HFFc6 (cell line): Measurements from ENCODE around the gene TBX15. TPM values are rescaled to one million over a fixed set of nuclear protein-coding genes. Genes with fewer than 3 reads are reported as not detected.

Source experiments
- DNase-seq: peaks from one replicate; pipeline ENCODE4 v3.0.0-alpha.2; 2018
- H3K27ac Mint-ChIP-seq: 2 replicates; pipeline ENCODE4 v1.8.0; 2020; ENCODE audit warnings: mild to moderate bottlenecking, mixed read lengths
- H3K27me3 Mint-ChIP-seq: 2 replicates; pipeline ENCODE4 v1.8.0; 2021; ENCODE audit warnings: mild to moderate bottlenecking, moderate library complexity, mixed read lengths; ENCODE audit not compliant: insufficient read depth
- H3K36me3 Mint-ChIP-seq: 2 replicates; pipeline ENCODE4 v1.8.0; 2021; ENCODE audit warnings: low read depth, mixed read lengths
- H3K4me1 Mint-ChIP-seq: 2 replicates; pipeline ENCODE4 v1.8.0; 2020; ENCODE audit warnings: low read depth, mixed read lengths
- H3K4me3 Mint-ChIP-seq: 2 replicates; pipeline ENCODE4 v1.8.0; 2020; ENCODE audit warnings: mild to moderate bottlenecking, moderate library complexity, mixed read lengths
- H3K9me3 Mint-ChIP-seq: 2 replicates; pipeline ENCODE4 v1.8.0; 2020; ENCODE audit warnings: mild to moderate bottlenecking, mixed read lengths
- total RNA-seq, 6 experiments: library from RNA; stranded (reverse); fragmentation: NEBNext Ultra II Directional; extraction: Animal tissue kit (Norgen Biotek cat#: 25700); gene quantifications; 2 replicates in 1 of 6; 3 replicates in 5 of 6; pipeline ENCODE4 v1.2.3, GENCODE V29; 2021
- TF ChIP-seq, protein P1 (sequence below): fragments of 200-600 bp; sonication (generic); IDR thresholded peaks from 2 replicates; pipeline ENCODE4 v1.5.0; 2021; ENCODE audit warnings: antibody characterized with exemption, mild to moderate bottlenecking

Gene TBX15
- total RNA-seq, 6 experiments from 2014 or later = 5.3 to 12.2 (median 10.0) TPM

DNA sequence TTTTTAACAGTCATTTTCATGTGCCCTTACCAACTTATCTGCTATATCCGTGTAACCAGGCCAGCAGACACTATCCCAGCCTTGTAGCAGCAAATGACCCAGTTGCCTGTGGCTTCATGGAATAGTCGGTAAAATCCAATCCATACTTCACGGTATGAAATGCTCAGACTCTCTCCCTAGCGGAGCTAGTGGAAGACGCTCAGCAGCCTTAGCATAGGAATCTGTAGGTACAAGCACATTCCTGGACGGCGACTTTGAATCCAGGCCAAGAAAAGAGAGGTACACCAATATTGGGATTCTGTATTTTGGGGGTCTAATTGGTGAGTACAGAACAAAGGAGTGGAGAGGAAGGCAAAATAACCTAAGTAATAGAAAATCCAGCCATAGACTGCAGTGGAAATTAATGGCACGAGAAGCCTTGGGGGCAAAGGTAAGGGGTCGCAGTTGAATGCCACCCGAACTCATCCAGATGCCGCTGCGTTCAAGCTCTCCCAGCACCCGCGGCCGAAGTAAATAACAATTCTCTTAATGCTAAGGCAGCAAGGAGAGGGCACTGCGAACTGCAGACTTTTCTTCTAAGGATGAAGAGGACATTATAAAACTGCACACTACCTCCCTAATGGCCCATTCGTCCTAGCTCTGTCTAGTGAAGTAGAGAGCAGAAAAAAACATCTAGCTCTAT, 17.7 kb upstream of the TBX15 start:
- no peaks in the 10 kb centered on the region for H3K36me3 Mint-ChIP-seq
- H3K27me3 Mint-ChIP-seq = peaks cover 2% of the 10 kb centered on the region; the same call in 1 of the 2 replicates
- DNase-seq = no peak
- peaks cover 35% of the 10 kb centered on the region for H3K4me1 Mint-ChIP-seq
- H3K4me3 Mint-ChIP-seq = no peak overlapping the region
- TF ChIP-seq, protein P1, sequence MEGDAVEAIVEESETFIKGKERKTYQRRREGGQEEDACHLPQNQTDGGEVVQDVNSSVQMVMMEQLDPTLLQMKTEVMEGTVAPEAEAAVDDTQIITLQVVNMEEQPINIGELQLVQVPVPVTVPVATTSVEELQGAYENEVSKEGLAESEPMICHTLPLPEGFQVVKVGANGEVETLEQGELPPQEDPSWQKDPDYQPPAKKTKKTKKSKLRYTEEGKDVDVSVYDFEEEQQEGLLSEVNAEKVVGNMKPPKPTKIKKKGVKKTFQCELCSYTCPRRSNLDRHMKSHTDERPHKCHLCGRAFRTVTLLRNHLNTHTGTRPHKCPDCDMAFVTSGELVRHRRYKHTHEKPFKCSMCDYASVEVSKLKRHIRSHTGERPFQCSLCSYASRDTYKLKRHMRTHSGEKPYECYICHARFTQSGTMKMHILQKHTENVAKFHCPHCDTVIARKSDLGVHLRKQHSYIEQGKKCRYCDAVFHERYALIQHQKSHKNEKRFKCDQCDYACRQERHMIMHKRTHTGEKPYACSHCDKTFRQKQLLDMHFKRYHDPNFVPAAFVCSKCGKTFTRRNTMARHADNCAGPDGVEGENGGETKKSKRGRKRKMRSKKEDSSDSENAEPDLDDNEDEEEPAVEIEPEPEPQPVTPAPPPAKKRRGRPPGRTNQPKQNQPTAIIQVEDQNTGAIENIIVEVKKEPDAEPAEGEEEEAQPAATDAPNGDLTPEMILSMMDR = no peak
- 0 out of 2 replicates have a peak, but pooled peaks cover 3% of the 10 kb centered on the region for H3K9me3 Mint-ChIP-seq
- no peak overlapping the region for H3K27ac Mint-ChIP-seq

DNA sequence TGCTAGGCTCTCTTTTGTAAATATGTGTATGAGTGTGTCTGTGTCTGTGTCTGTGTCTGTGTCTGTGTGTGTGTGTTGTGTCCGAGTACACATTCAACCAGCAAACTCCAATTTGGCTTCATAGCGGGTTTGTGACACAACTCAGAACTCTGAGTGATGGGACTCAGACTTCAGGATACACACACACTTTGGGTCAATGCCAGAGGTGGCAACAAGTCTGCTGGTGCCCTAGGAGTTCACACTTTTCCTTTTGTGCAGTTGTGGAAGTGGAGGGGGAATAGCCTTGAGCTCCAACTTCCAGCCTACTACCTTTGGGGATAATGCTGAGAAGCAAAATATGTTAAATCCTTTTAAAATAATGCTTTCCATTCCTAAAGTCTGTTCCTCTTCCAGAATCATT, 16.6 kb upstream of the TBX15 start:
- no peak for DNase-seq
- peaks cover 27% of the 10 kb centered on the region for H3K4me1 Mint-ChIP-seq
- H3K27ac Mint-ChIP-seq = no peak overlapping the region
- H3K4me3 Mint-ChIP-seq = no peak overlapping the region
- H3K27me3 Mint-ChIP-seq = peaks cover 6% of the 10 kb centered on the region
- H3K9me3 Mint-ChIP-seq = 0 out of 2 replicates have a peak, but pooled peaks cover 3% of the 10 kb centered on the region
- H3K36me3 Mint-ChIP-seq = no peaks in the 10 kb centered on the region
- TF ChIP-seq, protein P1 = no peak

DNA sequence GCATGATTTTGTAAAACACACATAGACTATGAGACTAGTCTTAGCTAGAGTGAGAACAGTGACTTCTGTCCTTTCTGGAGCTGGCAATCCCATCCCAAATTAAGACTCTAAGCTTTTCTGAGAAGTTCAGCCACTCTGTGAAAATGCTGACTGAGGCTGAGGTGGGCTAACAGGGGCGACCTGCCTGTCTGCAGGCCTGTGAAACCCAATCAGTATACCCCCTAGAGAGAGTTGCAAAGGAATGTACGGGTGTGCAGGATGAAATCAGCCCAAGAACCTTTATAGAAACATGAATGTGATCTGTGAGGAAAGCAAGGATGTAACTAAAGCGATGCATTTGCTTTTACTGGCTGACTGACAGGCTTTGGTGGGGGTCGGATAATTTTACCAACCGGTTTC, 16.0 kb upstream of the TBX15 start:
- DNase-seq = no peak
- TF ChIP-seq, protein P1 = no peak
- Mint-ChIP-seq H3K27me3 (peaks cover 8% of the 10 kb centered on the region), H3K36me3 (no peaks in the 10 kb centered on the region), H3K27ac (no peak overlapping the region), H3K9me3 (0 out of 2 replicates have a peak, but pooled peaks cover 3% of the 10 kb centered on the region), H3K4me1 (peaks cover 20% of the 10 kb centered on the region), H3K4me3 (no peak overlapping the region)

DNA sequence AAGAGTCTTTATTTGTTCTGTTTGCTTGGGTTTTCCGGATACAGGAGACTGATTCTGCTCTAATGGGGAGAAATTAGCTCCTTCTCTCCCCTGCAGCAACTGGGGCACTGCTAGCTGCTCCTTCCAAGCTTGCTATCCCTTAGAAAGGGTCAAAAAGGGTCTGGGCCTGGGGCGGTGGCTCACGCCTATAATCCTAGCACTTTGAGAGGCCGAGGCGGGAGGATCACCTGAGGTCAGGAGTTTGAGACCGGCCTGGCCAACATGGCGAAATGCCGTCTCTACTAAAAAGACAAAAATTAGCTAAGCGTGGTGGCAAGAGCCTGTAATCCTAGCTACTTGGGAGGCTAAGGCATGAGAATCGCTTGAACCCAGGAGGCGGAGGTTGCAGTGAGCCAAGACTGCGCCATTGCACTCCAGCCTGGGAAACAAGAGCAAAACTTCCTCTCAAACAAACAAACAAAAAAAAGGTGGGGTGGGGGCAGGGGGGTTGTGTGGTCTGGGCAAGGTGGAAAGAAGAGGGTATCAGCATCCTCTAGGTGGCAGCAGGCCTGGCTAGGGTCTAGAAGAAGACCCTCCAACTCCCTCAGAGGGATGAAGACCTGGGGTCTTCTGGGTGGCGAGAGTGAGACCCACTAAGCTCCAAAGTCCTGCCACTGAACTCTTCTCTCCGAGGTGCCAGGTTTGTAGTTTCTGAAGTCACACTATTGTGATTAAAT, 15.4 kb upstream of the TBX15 start:
- no peak overlapping the region for H3K27ac Mint-ChIP-seq
- peaks cover 11% of the 10 kb centered on the region for H3K27me3 Mint-ChIP-seq
- TF ChIP-seq, protein P1 = peak; percentile 30; the same call in 1 of the 2 replicates
- peaks cover 14% of the 10 kb centered on the region for H3K4me1 Mint-ChIP-seq
- DNase-seq = no peak
- no peak overlapping the region for H3K4me3 Mint-ChIP-seq
- no peaks in the 10 kb centered on the region for H3K36me3 Mint-ChIP-seq
- 0 out of 2 replicates have a peak, but pooled peaks cover 3% of the 10 kb centered on the region for H3K9me3 Mint-ChIP-seq

DNA sequence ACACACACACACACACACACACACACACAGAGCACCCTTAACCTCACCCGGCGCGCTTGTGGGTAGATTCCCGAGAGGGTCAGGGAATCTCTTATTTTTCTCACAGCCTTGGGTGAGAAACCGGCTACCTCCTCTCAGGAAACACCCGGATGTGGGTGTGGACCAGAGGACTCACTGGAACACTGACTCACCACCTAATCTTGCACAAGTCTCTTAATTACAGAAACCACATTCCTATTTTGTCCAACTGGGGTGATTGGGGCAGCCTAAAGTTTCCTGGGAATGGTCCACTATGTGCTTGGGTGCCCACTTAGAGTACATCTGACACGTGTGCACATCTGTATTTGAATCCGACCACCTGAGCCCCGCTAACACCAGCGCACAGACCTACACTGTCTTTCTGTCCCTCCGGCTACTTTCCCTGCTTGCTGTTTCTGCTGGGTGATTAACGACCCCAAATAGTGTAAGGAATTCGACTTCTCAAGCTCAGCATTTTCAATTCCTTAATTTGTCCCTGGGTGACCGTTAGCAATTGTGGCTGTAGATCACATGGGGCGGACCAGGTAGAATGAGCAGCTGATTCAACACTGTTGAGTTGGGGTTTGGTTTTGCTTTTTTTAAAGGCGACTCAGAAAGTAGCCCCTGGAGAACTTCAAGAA, 14.0 kb upstream of the TBX15 start:
- Mint-ChIP-seq H3K4me1 (peaks cover 17% of the 10 kb centered on the region), H3K4me3 (peak overlapping the region; percentile 76), H3K36me3 (no peaks in the 10 kb centered on the region), H3K9me3 (0 out of 2 replicates have a peak, but pooled peaks cover 3% of the 10 kb centered on the region), H3K27me3 (peaks cover 16% of the 10 kb centered on the region), H3K27ac (peak overlapping the region; percentile 73)
- DNase-seq = peak; percentile 77
- TF ChIP-seq, protein P1 = no peak
